GM12878 (cell line): ENCODE data around the gene FOLR2. TPM values are rescaled to one million over a fixed set of nuclear protein-coding genes. Genes with fewer than 3 reads are reported as not detected.
A peak's percentile ranks its signal among the peaks of the same experiment; 100 is the strongest.

Experiments
- ATAC-seq: fragments of 200-7000 bp; cut with Tn5 transposase; 3 replicates; pipeline ENCODE4 v1.9.1; 2020; ENCODE audit warnings: mild to moderate bottlenecking, moderate library complexity
- BruUV-seq: library from RNA; stranded (reverse); fragments of 400-500 nt; replicated peaks from 2 replicates; lab custom pipeline; 2021; lab: Mats Ljungman, UMichigan
- CTCF ChIA-PET: fragments of 300-600 bp; sonication (Branson Sonifier 250); formaldehyde crosslinking; extraction: SDS; loops from one replicate; lab custom pipeline; 2021; ENCODE audit warnings: inconsistent platforms; lab: Yijun Ruan, JAX
- POLR2A ChIA-PET: fragments of 350-600 bp; formaldehyde crosslinking; extraction: SDS; loops from one replicate; lab custom pipeline; 2021; ENCODE audit warnings: inconsistent platforms; lab: Charles Lee
- RAD21 ChIA-PET: fragments of 300-600 bp; sonication (Branson Sonifier 250); formaldehyde crosslinking; loops from one replicate; lab custom pipeline; 2023; ENCODE audit warnings: antibody characterized with exemption; ENCODE audit not compliant: unreplicated experiment; lab: Charles Lee
- SMC1A ChIA-PET: fragments of 300-600 bp; sonication (Branson Sonifier 250); formaldehyde crosslinking; loops from one replicate; lab custom pipeline; 2023; ENCODE audit not compliant: unreplicated experiment, uncharacterized antibody; lab: Charles Lee
- DNase-seq: peaks from one replicate; pipeline ENCODE4 v3.0.0-alpha.2; 2011; ENCODE audit warnings: low read depth, low spot score
- FAIRE-seq: peaks from 3 replicates; lab custom pipeline; 2011; peaks lifted over from hg19 to GRCh38; lab: Jason Lieb, UNC
- H2AFZ ChIP-seq: 2 replicates; pipeline ENCODE4 v1.6.0; 2011; ENCODE audit warnings: low read depth, low read length, control low read depth; ENCODE audit not compliant: control insufficient read depth
- H3K27ac ChIP-seq: 2 replicates; pipeline ENCODE4 v1.5.1; 2011; ENCODE audit warnings: control low read depth; ENCODE audit not compliant: control insufficient read depth, insufficient read depth
- H3K27me3 ChIP-seq, 2 experiments: replicated peaks in 1 of 2; 2 replicates each; pipeline versions ENCODE4 v1.6.0 to v1.6.1; 2011; ENCODE audit warnings: low read length in 1 of 2; ENCODE audit not compliant: control insufficient read depth in 2 of 2, insufficient read depth in 2 of 2
- H3K36me3 ChIP-seq, 2 experiments: 2 replicates each; pipeline ENCODE4 v1.5.1; 2011; ENCODE audit warnings: low read length in 1 of 2; ENCODE audit not compliant: control insufficient read depth in 2 of 2, insufficient read depth in 2 of 2
- H3K4me1 ChIP-seq: 2 replicates; pipeline ENCODE4 v1.6.1; 2011; ENCODE audit warnings: mild to moderate bottlenecking, low read length, moderate library complexity, mixed read lengths; ENCODE audit not compliant: control insufficient read depth, insufficient read depth
- H3K4me2 ChIP-seq: 2 replicates; pipeline ENCODE4 v1.6.0; 2011; ENCODE audit warnings: control low read depth; ENCODE audit not compliant: control insufficient read depth, insufficient read depth
- H3K4me3 ChIP-seq: fragments of 200-600 bp; sonication (generic); 2 replicates; pipeline ENCODE4 v1.5.1; 2016
- H3K79me2 ChIP-seq: 2 replicates; pipeline ENCODE4 v1.6.0; 2011; ENCODE audit warnings: low read length; ENCODE audit not compliant: control insufficient read depth, insufficient read depth
- H3K9ac ChIP-seq: 2 replicates; pipeline ENCODE4 v1.8.0; 2011; ENCODE audit warnings: low read length, control low read depth, mixed read lengths; ENCODE audit not compliant: control insufficient read depth, insufficient read depth
- H3K9me3 ChIP-seq: replicated peaks from 3 replicates; pipeline ENCODE4 v1.5.1; 2011; ENCODE audit warnings: mild to moderate bottlenecking, low read length; ENCODE audit not compliant: control insufficient read depth, insufficient read depth
- H4K20me1 ChIP-seq: 2 replicates; pipeline ENCODE4 v1.6.0; 2011; ENCODE audit not compliant: control insufficient read depth, insufficient read depth
- BCL11A ChIP-seq: IDR thresholded peaks from 2 replicates; pipeline ENCODE4 v1.6.1; 2011; ENCODE audit warnings: low read depth, low read length
- BHLHE40 ChIP-seq, 2 experiments: fragments of 450-650 bp in 1 of 2; IDR thresholded peaks; 2 replicates each; pipeline ENCODE4 v1.6.1; 2011 to 2017; ENCODE audit warnings: low read depth in 2 of 2, borderline replicate concordance in 1 of 2, improper control_type of control experiment in 1 of 2, low read length in 1 of 2, mild to moderate bottlenecking in 1 of 2
- CEBPB ChIP-seq, 2 experiments: fragments of 150-350 bp in 1 of 2; IDR thresholded peaks; 2 replicates each; pipeline ENCODE4 v1.6.1; 2012 to 2014; ENCODE audit warnings: low read depth in 2 of 2, low read length in 2 of 2, borderline replicate concordance in 1 of 2, inconsistent platforms in 1 of 2
- ESRRA ChIP-seq: IDR thresholded peaks from 2 replicates; pipeline ENCODE4 v1.6.1; 2012; ENCODE audit warnings: mild to moderate bottlenecking, low read length, improper control_type of control experiment
- EZH2 ChIP-seq: IDR thresholded peaks from 2 replicates; pipeline ENCODE4 v1.6.1; 2012; ENCODE audit warnings: low read depth, mild to moderate bottlenecking, control low read depth, inconsistent platforms, low read length, borderline replicate concordance; ENCODE audit not compliant: control insufficient read depth
- GATAD2B ChIP-seq: fragments of 450-650 bp; conservative IDR thresholded peaks from 2 replicates; pipeline ENCODE4 v1.6.1; 2017; ENCODE audit warnings: low read depth, mild to moderate bottlenecking, moderate library complexity
- HDAC6 ChIP-seq: fragments of 200-600 bp; sonication (generic); IDR thresholded peaks from one replicate; pipeline ENCODE4 v1.8.0; 2017; ENCODE audit warnings: antibody characterized with exemption; ENCODE audit not compliant: unreplicated experiment
- MXI1 ChIP-seq: fragments of 150-350 bp; IDR thresholded peaks from 2 replicates; pipeline ENCODE4 v1.6.1; 2011; ENCODE audit warnings: low read depth, mild to moderate bottlenecking, inconsistent platforms, low read length, improper control_type of control experiment
- NFYB ChIP-seq: IDR thresholded peaks from 2 replicates; pipeline ENCODE4 v1.6.1; 2011; ENCODE audit warnings: low read depth, mild to moderate bottlenecking, low read length, improper control_type of control experiment, moderate library complexity; ENCODE audit not compliant: insufficient read depth
- NR2F1 ChIP-seq: fragments of 450-650 bp; conservative IDR thresholded peaks from 2 replicates; pipeline ENCODE4 v1.6.1; 2017; ENCODE audit warnings: mild to moderate bottlenecking
- RAD21 ChIP-seq: IDR thresholded peaks from 2 replicates; pipeline ENCODE4 v1.6.1; 2011; ENCODE audit warnings: mild to moderate bottlenecking, low read depth, low read length, moderate library complexity; ENCODE audit not compliant: insufficient read depth
- RCOR1 ChIP-seq: conservative IDR thresholded peaks from 2 replicates; pipeline ENCODE4 v1.6.1; 2012; ENCODE audit warnings: low read depth, low read length, improper control_type of control experiment
- RELB ChIP-seq: fragments of 450-650 bp; IDR thresholded peaks from 2 replicates; pipeline ENCODE4 v1.6.1; 2017; ENCODE audit warnings: low read depth, mild to moderate bottlenecking, moderate library complexity
- SIX5 ChIP-seq: IDR thresholded peaks from 2 replicates; pipeline ENCODE4 v1.6.1; 2011; ENCODE audit warnings: mild to moderate bottlenecking, low read depth, low read length, moderate library complexity; ENCODE audit not compliant: severe bottlenecking
- SMARCA5 ChIP-seq: fragments of 450-650 bp; IDR thresholded peaks from 2 replicates; pipeline ENCODE4 v1.6.1; 2017; ENCODE audit warnings: mild to moderate bottlenecking
- ZNF24 ChIP-seq: fragments of 450-650 bp; IDR thresholded peaks from 2 replicates; pipeline ENCODE4 v1.6.1; 2017; ENCODE audit warnings: antibody characterized with exemption, mild to moderate bottlenecking
- WGBS: methylation state at CpG from one replicate; pipeline ENCODE4 v1.1.6; 2016; ENCODE audit warnings: low lambda C conversion rate; ENCODE audit not compliant: insufficient replicate concordance, insufficient coverage; ENCODE audit errors: missing lambda C conversion rate; 5-methylcytosine and 5-hydroxymethylcytosine counted together
- in situ Hi-C: fragments of 300-500 bp; cut with MboI; formaldehyde crosslinking; loops from 9 replicates; pipeline ENCODE4 v1.14.3; 2018; ENCODE audit warnings: mixed read lengths
- intact Hi-C: fragments of 100-400 bp; cut with micrococcal nuclease; formaldehyde crosslinking; loops from one replicate; pipeline ENCODE4 v1.14.2; 2022; ENCODE audit not compliant: unreplicated experiment
- polyA plus RNA-seq, 11 experiments: library from polyadenylated mRNA; depleted of rRNA in 4 of 11; unstranded in 6 of 11; stranded (reverse) in 5 of 11; fragments of >200 nt; fragmentation: Nextera tagmentation in 4 of 11; fragmentation: Illumina TruSeq in 1 of 11; extraction: Ambion mirVana in 4 of 11; extraction: Trizol in 1 of 11; gene quantifications; 1 replicate in 1 of 11; 2 replicates in 10 of 11; pipeline versions ENCODE4 v1.2.1 to v1.2.3, GENCODE V29; 2011 to 2016; ENCODE audit warnings: inconsistent platforms in 2 of 11, missing spikeins in 2 of 11, low read depth in 1 of 11
- total RNA-seq, 4 experiments: library from RNA; depleted of rRNA in 3 of 4; stranded (reverse); fragments of >200 nt in 3 of 4; fragmentation: Illumina TruSeq in 1 of 4; extraction: Trizol in 1 of 4; gene quantifications; 2 replicates each; pipeline versions ENCODE4 v1.2.1 to v1.2.3, GENCODE V29; 2013 to 2021
- TF ChIP-seq, protein P1 (sequence below): fragments of 450-650 bp; IDR thresholded peaks from 2 replicates; pipeline ENCODE4 v1.6.1; 2018; ENCODE audit warnings: borderline replicate concordance, mild to moderate bottlenecking; ENCODE audit not compliant: partially characterized antibody

Gene FOLR2
- total and polyA plus RNA-seq, 10 of the 15 experiments (the other 5 are each of a cell fraction or from before 2014, with no cell fraction given) = 0.10 to 11.1 (median 1.9) TPM

GRCh38 chr11:72222907-72223614, 6.5 kb downstream of the FOLR2 start:
- ChIA-PET CTCF (interaction anchor here (0.7 to 1.4 kb wide), 10 partner anchors 13 to 384 kb away, joined by 3 to 5 read pairs (median 3); partner anchors contain the start of gene CLPB), SMC1A (interaction anchor here (0.9 to 2.3 kb wide), 3 partner anchors 14 to 32 kb away, joined by 3 to 8 read pairs (median 3); no protein-coding TSS in a partner anchor), POLR2A (interaction anchor here (0.5 to 1.6 kb wide), 11 partner anchors 13 to 309 kb away, joined by 3 to 7 read pairs (median 3); partner anchors contain the start of gene ANAPC15), RAD21 (interaction anchor here (0.6 to 2.4 kb wide), 13 partner anchors 13 to 499 kb away, joined by 3 to 11 read pairs (median 3); partner anchors contain the start of gene XNDC1N)
- H3K4me2 ChIP-seq = peak overlapping the region; percentile 77
- no TSS peak for BruUV-seq
- ATAC-seq (peak; percentile 85), DNase-seq (peak; percentile 76), FAIRE-seq (peak; percentile 69)
- peaks cover 23% of the 10 kb centered on the region for H3K4me1 ChIP-seq
- H4K20me1 ChIP-seq = no peaks in the 10 kb centered on the region
- H3K9me3 ChIP-seq = no peaks in the 10 kb centered on the region
- intact Hi-C loops = loop anchor here (1.0 to 5.0 kb wide), 2 partner anchors 111 to 209 kb away; partner anchors contain the start of genes ANAPC15 and CLPB
- H3K4me3 ChIP-seq = peak overlapping the region; percentile 99
- peak overlapping the region; percentile 89 for H3K9ac ChIP-seq
- no peaks in the 10 kb centered on the region for H3K27me3 ChIP-seq
- in situ Hi-C loops = no loop called here
- peaks cover 1 to 7% of the 10 kb centered on the region in 2 experiments; a peak in 3 of 4 replicates for H3K36me3 ChIP-seq
- peak overlapping the region; percentile 52 for H2AFZ ChIP-seq
- H3K79me2 ChIP-seq = peaks cover 26% of the 10 kb centered on the region
- 0% methylated on average over 38 of the region's 47 CpGs for WGBS
- H3K27ac ChIP-seq = peak overlapping the region; percentile 75
- TF ChIP-seq CEBPB (IDR thresholded peaks at IDR 0.05; ENCODE audit: borderline replicate concordance in 1 of 2, low read depth in 2 of 2, low read length in 2 of 2) (no peak), NR2F1 (no peak), RCOR1 (0 out of 2 replicates have a peak, but pooled peaks have one; percentile 27), RAD21 (no peak), BCL11A (no peak), SIX5 (peak; percentile 2), ESRRA (no peak), EZH2 (no peak), HDAC6 (no peak), MXI1 (peak; percentile 66; the same call in 1 of the 2 replicates), RELB (peak; percentile 97), SMARCA5 (no peak), ZNF24 (no peak), BHLHE40 (IDR thresholded peaks at IDR 0.05; ENCODE audit: borderline replicate concordance in 1 of 2, low read depth in 2 of 2, low read length in 1 of 2) (peak in 1 of 2 experiments; percentile 25; a peak in 1 of 4 replicates), GATAD2B (peak; percentile 81), NFYB (0 out of 2 replicates have a peak, but pooled peaks have one; percentile 7)
- TF ChIP-seq, protein P1, sequence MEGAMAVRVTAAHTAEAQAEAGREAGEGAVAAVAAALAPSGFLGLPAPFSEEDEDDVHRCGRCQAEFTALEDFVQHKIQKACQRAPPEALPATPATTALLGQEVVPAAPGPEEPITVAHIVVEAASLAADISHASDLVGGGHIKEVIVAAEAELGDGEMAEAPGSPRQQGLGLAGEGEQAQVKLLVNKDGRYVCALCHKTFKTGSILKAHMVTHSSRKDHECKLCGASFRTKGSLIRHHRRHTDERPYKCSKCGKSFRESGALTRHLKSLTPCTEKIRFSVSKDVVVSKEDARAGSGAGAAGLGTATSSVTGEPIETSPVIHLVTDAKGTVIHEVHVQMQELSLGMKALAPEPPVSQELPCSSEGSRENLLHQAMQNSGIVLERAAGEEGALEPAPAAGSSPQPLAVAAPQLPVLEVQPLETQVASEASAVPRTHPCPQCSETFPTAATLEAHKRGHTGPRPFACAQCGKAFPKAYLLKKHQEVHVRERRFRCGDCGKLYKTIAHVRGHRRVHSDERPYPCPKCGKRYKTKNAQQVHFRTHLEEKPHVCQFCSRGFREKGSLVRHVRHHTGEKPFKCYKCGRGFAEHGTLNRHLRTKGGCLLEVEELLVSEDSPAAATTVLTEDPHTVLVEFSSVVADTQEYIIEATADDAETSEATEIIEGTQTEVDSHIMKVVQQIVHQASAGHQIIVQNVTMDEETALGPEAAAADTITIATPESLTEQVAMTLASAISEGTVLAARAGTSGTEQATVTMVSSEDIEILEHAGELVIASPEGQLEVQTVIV = peak; percentile 50
